Measurements from ENCODE around the gene ABHD12B.

DNA sequence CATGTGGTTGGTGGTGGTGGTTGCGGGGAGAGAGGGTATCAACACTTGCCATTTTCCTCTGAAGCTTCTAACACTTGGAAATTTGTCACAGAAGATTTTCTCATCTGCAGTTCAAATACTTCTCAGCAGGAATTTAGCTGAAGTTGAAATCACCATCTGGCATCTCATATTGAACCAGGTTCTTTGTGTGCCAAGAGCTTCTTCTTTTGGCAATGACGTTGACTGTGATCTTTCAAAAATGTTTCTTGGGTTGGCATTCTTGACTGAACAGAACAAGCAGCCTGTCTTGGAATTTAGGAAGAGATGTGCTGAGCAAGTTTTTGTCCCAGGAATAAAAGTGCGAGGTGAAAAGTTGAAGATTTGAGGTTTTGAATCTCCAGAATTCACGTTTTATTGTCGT lies 32.2 kb upstream of the ABHD12B start:
- TF ChIP-seq YY1 (IDR thresholded peaks at IDR 0.05; ENCODE audit: low read depth) = no peak
- TF ChIP-seq FOXM1 (IDR thresholded peaks at IDR 0.05; ENCODE audit: low read depth) = no peak
- no peak for TF ChIP-seq POLR2AphosphoS5 (IDR thresholded peaks at IDR 0.05; ENCODE audit: low read depth, low read length)
- TF ChIP-seq, protein P1, sequence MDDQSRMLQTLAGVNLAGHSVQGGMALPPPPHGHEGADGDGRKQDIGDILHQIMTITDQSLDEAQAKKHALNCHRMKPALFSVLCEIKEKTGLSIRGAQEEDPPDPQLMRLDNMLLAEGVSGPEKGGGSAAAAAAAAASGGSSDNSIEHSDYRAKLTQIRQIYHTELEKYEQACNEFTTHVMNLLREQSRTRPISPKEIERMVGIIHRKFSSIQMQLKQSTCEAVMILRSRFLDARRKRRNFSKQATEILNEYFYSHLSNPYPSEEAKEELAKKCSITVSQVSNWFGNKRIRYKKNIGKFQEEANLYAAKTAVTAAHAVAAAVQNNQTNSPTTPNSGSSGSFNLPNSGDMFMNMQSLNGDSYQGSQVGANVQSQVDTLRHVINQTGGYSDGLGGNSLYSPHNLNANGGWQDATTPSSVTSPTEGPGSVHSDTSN (IDR thresholded peaks at IDR 0.05) = no peak
- TF ChIP-seq EP300 (IDR thresholded peaks at IDR 0.05; ENCODE audit: borderline replicate concordance in 1 of 2, low read depth in 1 of 2, low read length in 1 of 2) = no peak
- TF ChIP-seq, protein P2, sequence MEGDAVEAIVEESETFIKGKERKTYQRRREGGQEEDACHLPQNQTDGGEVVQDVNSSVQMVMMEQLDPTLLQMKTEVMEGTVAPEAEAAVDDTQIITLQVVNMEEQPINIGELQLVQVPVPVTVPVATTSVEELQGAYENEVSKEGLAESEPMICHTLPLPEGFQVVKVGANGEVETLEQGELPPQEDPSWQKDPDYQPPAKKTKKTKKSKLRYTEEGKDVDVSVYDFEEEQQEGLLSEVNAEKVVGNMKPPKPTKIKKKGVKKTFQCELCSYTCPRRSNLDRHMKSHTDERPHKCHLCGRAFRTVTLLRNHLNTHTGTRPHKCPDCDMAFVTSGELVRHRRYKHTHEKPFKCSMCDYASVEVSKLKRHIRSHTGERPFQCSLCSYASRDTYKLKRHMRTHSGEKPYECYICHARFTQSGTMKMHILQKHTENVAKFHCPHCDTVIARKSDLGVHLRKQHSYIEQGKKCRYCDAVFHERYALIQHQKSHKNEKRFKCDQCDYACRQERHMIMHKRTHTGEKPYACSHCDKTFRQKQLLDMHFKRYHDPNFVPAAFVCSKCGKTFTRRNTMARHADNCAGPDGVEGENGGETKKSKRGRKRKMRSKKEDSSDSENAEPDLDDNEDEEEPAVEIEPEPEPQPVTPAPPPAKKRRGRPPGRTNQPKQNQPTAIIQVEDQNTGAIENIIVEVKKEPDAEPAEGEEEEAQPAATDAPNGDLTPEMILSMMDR (IDR thresholded peaks at IDR 0.05) = no peak
- TF ChIP-seq, protein P3, sequence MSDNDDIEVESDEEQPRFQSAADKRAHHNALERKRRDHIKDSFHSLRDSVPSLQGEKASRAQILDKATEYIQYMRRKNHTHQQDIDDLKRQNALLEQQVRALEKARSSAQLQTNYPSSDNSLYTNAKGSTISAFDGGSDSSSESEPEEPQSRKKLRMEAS (IDR thresholded peaks at IDR 0.05; ENCODE audit: low read depth) = no peak
- TF ChIP-seq, protein P4, sequence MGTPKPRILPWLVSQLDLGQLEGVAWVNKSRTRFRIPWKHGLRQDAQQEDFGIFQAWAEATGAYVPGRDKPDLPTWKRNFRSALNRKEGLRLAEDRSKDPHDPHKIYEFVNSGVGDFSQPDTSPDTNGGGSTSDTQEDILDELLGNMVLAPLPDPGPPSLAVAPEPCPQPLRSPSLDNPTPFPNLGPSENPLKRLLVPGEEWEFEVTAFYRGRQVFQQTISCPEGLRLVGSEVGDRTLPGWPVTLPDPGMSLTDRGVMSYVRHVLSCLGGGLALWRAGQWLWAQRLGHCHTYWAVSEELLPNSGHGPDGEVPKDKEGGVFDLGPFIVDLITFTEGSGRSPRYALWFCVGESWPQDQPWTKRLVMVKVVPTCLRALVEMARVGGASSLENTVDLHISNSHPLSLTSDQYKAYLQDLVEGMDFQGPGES (IDR thresholded peaks at IDR 0.05; ENCODE audit: low read depth, low read length) = no peak
- no peak for TF ChIP-seq NFIC (IDR thresholded peaks at IDR 0.05; ENCODE audit: borderline replicate concordance)
- TF ChIP-seq CHD2 (IDR thresholded peaks at IDR 0.05; ENCODE audit: low read length, partially characterized antibody) = no peak
- TF ChIP-seq GABPA (IDR thresholded peaks at IDR 0.05; ENCODE audit: low read depth) = no peak
- TF ChIP-seq JUND (IDR thresholded peaks at IDR 0.05) = no peak
